Muscle of back (tissue), 11 donors: ENCODE measurements around the gene DNAJB6. TPM values are rescaled to one million over a fixed set of nuclear protein-coding genes. Genes with fewer than 3 reads are reported as not detected.
"Not testable (repeated sequence)": the region's sequence is repeated elsewhere in the genome, so short reads cannot be mapped to it uniquely, and the experiment has no call there.

Source experiments
- DNase-seq, 3 donors: peaks; one replicate each; pipeline versions ENCODE4 v3.0.0 to v3.0.0-alpha.2; 2013
- polyA plus RNA-seq, 10 donors: library from polyadenylated mRNA; unstranded; fragments of 120-200 nt; gene quantifications; one replicate each; pipeline ENCODE4 v1.2.1, GENCODE V29; 2013; ENCODE audit not compliant: insufficient read length in 10 of 10

The DNAJB6 gene
- polyA plus RNA-seq, 10 donors = 109 to 147 (median 127) TPM

DNA sequence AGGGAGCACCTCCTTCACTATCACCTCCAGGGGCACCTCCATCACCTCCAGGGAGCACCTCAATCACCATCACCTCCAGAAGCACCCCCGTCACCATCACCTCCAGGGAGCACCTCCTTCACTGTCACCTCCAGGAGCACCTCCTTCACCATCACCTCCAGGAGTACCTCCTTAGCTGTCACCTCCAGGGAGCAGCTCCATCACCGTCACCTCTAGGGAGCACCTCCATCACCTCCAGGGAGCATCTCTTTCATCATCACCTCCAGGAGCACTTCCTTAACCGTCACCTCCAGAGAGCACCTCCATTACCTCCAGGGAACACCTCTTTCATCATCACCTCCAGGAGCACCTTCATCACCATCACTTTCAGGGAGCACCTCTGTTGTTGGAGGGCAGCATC is 103.0 kb downstream of the DNAJB6 start:
- DNase-seq = no peak

GRCh38 chr7:157440346-157441022 is 103.7 kb downstream of the DNAJB6 start:
- no peak for DNase-seq

- DNase-seq = no peak
Measured at GRCh38 chr7:157441023-157441399, 104.2 kb downstream of the DNAJB6 start.

- DNase-seq = no peak
Measured at GRCh38 chr7:157442456-157442855, 105.7 kb downstream of the DNAJB6 start.

DNA sequence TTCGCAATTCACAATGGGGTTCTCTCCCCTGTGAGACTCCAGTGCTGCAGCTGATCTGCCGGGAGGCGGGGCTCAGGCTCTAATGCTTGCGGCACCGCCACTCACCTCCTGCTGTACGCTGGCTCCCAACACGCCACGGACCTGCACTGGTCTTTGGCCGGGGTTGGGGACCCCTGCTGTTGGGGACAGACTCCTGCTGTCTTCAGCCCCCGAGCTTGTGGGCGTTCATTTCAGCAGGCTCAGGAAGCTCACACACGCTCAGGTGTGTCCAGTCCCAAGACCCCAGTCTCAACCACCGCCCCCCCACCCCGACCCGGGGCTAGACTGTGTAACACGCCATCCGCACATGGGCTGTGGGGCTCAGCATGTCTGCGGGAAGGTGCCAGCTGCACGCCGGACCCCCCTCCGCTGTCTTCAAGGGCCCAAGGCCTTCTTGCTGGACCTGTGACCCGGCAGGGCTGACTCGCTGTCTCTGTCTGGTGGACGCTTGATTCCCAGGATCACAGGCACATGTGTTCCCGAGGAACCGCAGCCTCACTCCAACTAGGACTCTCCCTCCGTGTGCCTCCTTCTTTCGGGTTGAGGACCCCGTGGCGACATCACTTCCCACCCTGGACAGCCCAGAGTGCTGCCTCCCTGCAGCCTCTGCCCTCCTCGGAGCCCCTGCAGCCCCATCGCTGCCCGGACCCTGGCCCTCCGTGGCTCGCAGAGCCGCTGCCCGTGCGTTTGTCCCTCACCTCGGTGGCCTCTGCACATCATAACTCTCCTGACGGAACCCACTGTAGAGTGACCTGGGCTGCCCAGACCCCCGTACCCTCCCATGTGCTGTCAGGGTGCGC is 106.4 kb downstream of the DNAJB6 start:
- DNase-seq = no peak

GRCh38 chr7:157444011-157444842 is 107.4 kb downstream of the DNAJB6 start:
- DNase-seq = no peak

DNA sequence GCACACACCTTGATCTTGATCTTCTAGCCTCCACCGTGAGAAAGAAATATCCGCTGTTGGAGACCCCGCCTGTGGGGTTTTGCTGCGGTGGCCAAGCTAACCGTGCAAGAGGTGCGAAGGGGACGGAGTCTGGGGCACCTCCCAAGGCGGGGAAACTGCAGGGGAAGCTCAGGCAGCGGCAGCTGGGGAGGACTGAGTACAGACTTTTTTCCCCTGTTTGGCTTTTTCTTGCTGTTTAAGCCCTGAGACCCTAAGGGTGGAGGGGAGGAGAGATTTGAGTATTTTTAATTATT is 108.0 kb downstream of the DNAJB6 start:
- DNase-seq = no peak

- DNase-seq = no peak
Measured at GRCh38 chr7:157445246-157445955, 108.6 kb downstream of the DNAJB6 start.

GRCh38 chr7:157445956-157446295 is 109.1 kb downstream of the DNAJB6 start:
- DNase-seq = no peak

DNA sequence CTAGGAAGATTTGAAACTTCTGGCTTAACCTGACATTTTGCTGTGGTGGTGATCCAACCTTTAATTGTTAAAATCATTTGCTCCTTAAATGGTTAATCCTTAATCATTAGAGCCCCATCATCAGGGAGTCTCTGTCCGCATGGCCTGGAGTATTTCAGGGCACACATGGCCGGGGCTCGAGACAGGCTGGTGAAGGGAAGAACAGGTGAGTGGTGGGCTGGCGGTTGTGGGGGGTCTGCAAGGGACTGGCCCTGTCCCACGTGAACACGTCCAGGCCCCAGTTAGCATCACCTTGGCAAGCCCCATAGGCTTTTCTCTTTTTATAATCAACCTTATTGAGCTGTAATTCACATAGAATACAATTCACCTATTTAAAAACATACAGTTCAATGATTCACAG is 109.5 kb downstream of the DNAJB6 start:
- DNase-seq = no peak

- DNase-seq = not testable (repeated sequence)
Measured at GRCh38 chr7:157454003-157454402, 117.2 kb downstream of the DNAJB6 start.

GRCh38 chr7:157457355-157458253 is 120.8 kb downstream of the DNAJB6 start:
- DNase-seq = no peak

- DNase-seq = no peak
Measured at GRCh38 chr7:157458254-157458633, 121.4 kb downstream of the DNAJB6 start.

GRCh38 chr7:157459966-157460365 is 123.2 kb downstream of the DNAJB6 start:
- DNase-seq = no peak

DNA sequence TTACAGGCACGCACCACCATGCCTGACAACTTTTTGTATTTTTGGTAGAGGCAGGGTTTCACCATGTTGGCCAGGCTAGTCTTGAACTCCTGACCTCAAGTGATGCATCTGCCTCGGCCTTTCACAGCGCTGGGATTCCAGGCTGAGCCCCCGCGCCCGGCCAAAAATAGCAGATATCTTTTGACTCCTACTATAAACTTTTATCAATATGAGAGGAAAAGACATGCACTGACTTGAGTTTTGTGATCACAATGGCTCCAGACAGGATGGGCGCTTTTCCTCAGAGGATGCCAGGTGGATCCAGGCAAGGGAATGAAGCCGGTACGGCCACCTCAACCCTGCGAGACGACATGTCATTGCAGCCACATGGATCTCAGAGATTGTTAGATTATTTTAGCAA is 123.9 kb downstream of the DNAJB6 start:
- DNase-seq = no peak

GRCh38 chr7:157461573-157462418 is 125.0 kb downstream of the DNAJB6 start:
- no peak for DNase-seq

GRCh38 chr7:157462419-157462771 is 125.6 kb downstream of the DNAJB6 start:
- DNase-seq = peak in 1 of 3 donors; percentile 19

- no peak for DNase-seq
Measured at GRCh38 chr7:157462840-157463239, 126.0 kb downstream of the DNAJB6 start.

GRCh38 chr7:157463245-157463644 is 126.4 kb downstream of the DNAJB6 start:
- DNase-seq = no peak
